Left renal pelvis (tissue), 4 donors: ENCODE data around the gene MLST8. TPM values are rescaled to one million over a fixed set of nuclear protein-coding genes. Genes with fewer than 3 reads are reported as not detected.
"Not testable (repeated sequence)": the region's sequence is repeated elsewhere in the genome, so short reads cannot be mapped to it uniquely, and the experiment has no call there.

Experiments
- DNase-seq, 4 donors: peaks; one replicate each; pipeline ENCODE4 v3.0.0-alpha.2; 2013; ENCODE audit warnings: low read depth in 4 of 4, low spot score in 3 of 4
- polyA plus RNA-seq, 4 donors: library from polyadenylated mRNA; unstranded; fragments of 120-200 nt; gene quantifications; one replicate each; pipeline ENCODE4 v1.2.1, GENCODE V29; 2013; ENCODE audit not compliant: insufficient read length in 4 of 4

The MLST8 gene
- polyA plus RNA-seq, 4 donors, result 32.8 to 55.0 (median 40.7) TPM

GRCh38 chr16:2242598-2242997 is 37.3 kb downstream of the MLST8 start:
- no peak for DNase-seq

DNA sequence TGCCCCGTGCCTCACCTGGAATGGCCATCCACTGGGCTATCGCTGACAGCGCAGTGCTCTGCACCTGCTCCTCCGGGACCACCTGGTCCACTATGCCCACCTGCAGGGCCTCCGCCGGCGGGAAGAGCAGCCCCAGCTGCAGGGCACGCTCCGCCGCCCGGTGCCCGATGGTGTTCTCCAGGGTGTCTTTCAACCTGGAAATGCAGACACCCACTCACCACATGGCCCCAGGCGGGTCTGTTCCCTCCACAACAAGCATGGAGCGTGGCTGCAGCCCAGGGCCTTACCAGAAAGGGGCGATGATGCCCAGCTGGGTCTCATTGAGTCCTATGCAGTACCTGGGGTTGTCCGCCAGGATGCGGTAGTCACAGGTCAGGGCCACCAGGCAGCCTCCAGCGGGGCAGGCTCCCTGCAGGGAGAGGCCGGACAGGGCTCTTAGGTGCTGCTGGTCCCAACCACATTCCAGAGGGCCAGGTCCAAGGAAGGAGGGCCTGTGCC is 37.8 kb downstream of the MLST8 start:
- no peak for DNase-seq

DNA sequence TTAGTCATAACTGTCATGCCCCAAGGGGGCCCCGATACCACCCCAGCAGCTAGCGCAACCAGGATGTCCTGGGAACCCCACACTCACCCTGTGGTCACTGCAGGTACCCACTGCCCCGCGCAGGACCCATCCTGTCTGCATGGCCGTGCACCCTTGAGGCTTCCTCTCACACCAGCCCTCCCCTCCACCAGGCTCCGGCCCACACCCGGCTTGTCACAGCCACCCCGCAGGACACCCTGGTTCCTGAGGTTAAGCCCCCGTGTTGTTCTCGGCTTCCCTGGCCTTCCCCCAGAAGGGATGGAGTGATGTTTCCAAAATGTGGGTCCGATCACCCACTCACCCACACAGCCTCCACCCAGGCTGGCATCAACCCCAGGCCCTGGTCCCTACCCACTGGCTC is 38.5 kb downstream of the MLST8 start:
- DNase-seq, result no peak

GRCh38 chr16:2244301-2244700 is 39.0 kb downstream of the MLST8 start:
- DNase-seq, result no peak

DNA sequence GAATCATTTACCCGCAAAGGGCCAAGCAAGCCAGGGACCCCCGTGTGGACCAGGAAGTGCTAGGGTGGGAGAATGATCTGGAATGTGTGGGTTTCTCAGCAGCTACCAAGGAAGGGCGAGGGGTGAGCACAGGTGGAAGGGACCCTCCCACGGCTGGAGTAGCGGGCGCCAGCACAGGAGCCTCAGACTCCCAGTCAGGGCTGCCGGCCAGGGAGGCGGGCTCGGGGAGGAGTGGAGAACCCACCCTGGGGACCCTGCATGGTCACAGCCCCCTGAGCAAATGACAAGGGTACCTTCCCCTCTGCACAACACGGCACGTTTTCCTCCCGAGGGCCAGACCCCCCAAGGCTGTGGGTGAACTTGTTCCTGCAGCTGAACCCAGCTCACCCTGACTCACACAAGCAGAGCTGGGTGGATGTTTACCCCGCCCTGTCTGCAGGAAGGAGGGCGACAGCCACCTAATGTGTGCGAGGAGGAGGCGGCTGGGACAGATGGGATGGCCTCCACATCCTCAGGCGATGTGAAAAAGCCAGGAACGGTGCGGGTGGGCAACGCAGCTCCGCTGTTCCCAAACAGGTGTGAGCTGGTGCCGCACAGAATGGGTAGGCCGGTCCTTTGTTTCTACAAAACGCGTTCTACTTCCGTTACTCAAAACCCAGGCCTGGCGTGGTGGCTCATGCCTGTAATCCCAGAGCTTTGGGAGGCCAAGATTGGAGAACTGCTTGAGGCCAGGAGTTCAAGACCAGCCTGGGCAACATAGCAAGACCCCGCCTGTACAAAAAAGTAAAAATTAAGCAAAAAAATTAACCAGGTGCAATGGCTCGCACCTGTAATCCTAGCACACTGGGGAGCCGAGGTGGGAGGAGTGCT is 39.9 kb downstream of the MLST8 start:
- DNase-seq, result no peak

- DNase-seq, result no peak
Measured at GRCh38 chr16:2246301-2246885, 41.1 kb downstream of the MLST8 start.

DNA sequence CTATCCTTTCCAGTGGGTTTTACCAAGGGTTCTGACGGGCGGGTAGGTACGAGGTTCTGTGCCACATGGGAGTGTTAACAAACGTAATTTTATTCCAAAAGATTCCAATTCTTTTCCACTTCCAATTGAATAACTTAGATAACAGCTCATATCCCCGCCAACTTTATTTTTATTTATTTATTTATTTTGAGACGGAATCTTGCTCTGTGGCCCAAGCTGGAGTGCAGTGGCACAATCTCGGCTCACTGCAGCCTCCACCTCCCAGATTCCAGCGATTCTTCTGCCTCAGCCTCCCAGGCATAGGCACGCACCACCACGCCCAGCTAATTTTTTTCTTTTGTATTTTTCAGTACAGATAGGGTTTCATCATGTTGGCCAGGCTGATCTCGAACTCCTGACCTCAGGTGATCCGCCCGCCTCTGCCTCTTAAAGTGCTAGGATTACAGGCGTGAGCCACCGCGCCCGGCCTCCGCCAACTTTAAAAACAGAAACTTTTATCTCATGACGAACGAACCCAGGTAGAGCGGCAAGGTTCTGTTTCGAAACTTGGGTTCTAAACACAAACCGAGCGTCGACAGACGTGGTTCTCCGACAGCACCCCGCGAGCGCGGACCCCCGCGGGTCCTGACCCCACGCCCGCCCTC is 45.5 kb downstream of the MLST8 start:
- DNase-seq, result no peak

DNA sequence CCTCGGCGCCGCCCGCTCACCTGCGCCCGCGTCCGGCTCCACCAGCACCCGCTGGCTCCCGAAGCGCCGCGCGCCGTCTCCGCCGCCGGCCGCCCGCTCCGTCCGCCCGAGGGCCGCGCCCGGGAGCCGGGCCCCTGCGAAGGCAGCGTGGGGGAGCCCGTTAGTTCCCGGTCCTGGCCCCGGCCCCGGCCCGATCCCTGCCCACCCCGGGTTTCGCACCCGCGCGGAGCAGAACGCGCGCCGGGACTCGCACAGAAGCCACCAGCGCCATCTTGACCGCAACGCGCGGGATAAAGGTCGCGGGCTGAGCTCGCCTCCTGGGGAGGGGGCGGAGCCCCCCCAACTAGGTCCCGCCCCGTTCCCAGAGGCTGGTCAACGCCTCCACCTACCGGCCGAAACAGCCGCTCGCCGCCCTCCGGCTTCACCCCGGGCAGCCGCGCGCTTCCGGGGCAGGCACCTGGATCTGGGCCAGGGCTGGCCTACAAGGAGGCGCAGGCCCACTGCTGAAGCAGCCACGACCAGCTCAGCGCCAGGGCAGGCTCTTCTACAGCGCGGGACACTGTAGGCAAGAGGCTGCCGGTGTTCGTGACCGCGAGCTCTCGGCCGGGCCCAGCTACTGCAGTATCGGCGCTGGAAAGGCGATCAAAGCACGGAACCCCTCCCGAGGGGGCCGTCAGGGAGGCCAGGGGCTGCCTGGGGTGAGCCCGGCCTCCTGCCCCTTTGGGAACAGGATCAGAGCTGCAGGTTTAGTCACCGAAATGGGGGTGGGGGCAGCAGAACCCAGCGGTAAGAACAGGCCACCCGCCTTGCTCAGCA is 46.2 kb downstream of the MLST8 start, which contains the start of gene ECI1:
Gene ECI1 (minus strand): TSS at position 292 of the 816 bp plus-strand sequence. CDS start 21 bp downstream, at position 271.
- peak; percentile 79 to 85 (median 82) for DNase-seq

GRCh38 chr16:2252806-2253148 is 47.5 kb downstream of the MLST8 start:
- DNase-seq, result no peak

GRCh38 chr16:2253293-2253692 is 48.0 kb downstream of the MLST8 start:
- no peak for DNase-seq

DNA sequence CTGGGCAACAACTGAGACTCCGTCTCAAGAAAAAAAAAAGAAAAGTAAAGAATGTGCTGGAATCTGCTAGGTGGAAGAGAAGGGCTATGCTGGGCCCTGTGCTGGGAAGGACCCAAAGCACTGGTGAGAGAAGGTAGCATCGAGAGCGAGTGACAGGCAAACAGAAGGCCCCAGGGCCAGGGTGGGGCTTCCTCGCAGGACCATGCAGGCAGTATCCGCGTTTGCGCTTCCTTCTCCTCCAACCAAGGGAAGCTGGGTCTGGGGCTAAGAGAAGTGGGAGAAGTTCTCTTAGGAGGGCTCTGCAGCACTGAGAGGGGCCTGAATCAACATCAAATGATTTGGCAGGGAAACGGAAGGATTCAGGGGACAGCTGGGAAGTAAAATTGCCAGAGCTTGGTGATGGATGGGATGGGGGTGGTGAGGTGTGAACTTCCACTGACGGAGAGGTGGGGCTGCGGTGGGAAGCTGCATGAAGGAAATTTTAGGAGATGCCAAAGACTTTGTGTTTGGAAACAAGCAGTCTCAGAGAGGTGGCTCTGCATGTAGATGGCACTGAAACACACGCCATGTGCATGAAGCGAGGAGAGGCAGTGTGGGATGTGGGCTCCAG is 51.4 kb downstream of the MLST8 start:
- no peak for DNase-seq

GRCh38 chr16:2257726-2258125 is 52.5 kb downstream of the MLST8 start:
- DNase-seq, result no peak

DNA sequence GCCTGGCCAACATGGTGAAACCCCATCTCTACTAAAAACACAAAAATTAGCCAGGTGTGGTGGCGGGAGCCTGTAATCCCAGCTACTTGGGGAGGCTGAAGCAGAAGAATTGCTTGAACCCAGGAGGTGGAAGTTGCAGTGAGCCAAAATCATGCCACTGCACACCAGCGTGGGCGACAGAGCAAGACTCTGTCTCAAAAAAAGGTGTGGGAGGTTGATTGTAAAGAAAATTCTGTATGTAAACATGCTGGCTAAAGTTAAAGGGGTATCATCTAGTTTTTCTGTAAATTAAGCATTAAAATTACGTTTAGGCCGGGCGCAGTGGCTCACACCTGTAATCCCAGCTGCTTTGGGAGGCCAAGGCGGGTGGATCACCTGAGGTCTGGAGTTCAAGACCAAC is 53.3 kb downstream of the MLST8 start:
- not testable (repeated sequence) for DNase-seq

Other genes starting within 250 kb of the MLST8 start
- gene NDUFB10, start 245.9 kb upstream of the MLST8 start, polyA plus RNA-seq, result 100 to 1,000 TPM in 3 of 4 donors, 10 to 100 TPM in 1; 86.4 to 134 (median 128) TPM
- 1,000 to 10,000 TPM; 1,831 to 2,075 (median 1,960) TPM for gene RPS2, start 240.6 kb upstream of the MLST8 start, polyA plus RNA-seq
- not detected for gene RNF151, start 238.6 kb upstream of the MLST8 start, polyA plus RNA-seq
- gene TBL3, start 233.4 kb upstream of the MLST8 start, polyA plus RNA-seq, result 10 to 100 TPM; 25.1 to 46.9 (median 29.1) TPM
- gene NOXO1, start 224.0 kb upstream of the MLST8 start, polyA plus RNA-seq, result 1 to 10 TPM in 1 of 4 donors, under 1 TPM in 3; 0.45 to 3.0 (median 0.78) TPM
- 10 to 100 TPM; 17.3 to 29.2 (median 23.9) TPM for gene GFER, start 221.3 kb upstream of the MLST8 start, polyA plus RNA-seq
- 1 to 10 TPM; 1.7 to 3.1 (median 1.9) TPM for gene SYNGR3, start 215.5 kb upstream of the MLST8 start, polyA plus RNA-seq
- 10 to 100 TPM; 16.9 to 28.3 (median 18.9) TPM for gene ZNF598, start 195.6 kb upstream of the MLST8 start, polyA plus RNA-seq
- 10 to 100 TPM in 1 of 4 donors, 1 to 10 TPM in 3; 4.2 to 12.3 (median 7.3) TPM for gene NPW, start 185.7 kb upstream of the MLST8 start, polyA plus RNA-seq
- 100 to 1,000 TPM; 102 to 161 (median 104) TPM for gene NHERF2, start 178.6 kb upstream of the MLST8 start, polyA plus RNA-seq
- 10 to 100 TPM; 15.8 to 27.1 (median 17.5) TPM for gene NTHL1, start 157.6 kb upstream of the MLST8 start, polyA plus RNA-seq
- 100 to 1,000 TPM; 121 to 183 (median 146) TPM for gene TSC2, start 157.5 kb upstream of the MLST8 start, polyA plus RNA-seq
- 100 to 1,000 TPM in 2 of 4 donors, 10 to 100 TPM in 2; 51.6 to 119 (median 94.0) TPM for gene PKD1, start 69.6 kb upstream of the MLST8 start, polyA plus RNA-seq
- gene RAB26, start 56.8 kb upstream of the MLST8 start, polyA plus RNA-seq, result 1 to 10 TPM; 1.9 to 4.0 (median 2.4) TPM
- 10 to 100 TPM; 41.7 to 56.9 (median 50.5) TPM for gene TRAF7, start 49.7 kb upstream of the MLST8 start, polyA plus RNA-seq
- gene CASKIN1, start 8.8 kb upstream of the MLST8 start, polyA plus RNA-seq, result 1 to 10 TPM in 3 of 4 donors, under 1 TPM in 1; 0.79 to 2.4 (median 1.4) TPM
- gene BRICD5, start 5.4 kb downstream of the MLST8 start, polyA plus RNA-seq, result 10 to 100 TPM in 1 of 4 donors, 1 to 10 TPM in 3; 4.6 to 11.5 (median 5.4) TPM
- gene PGP, start 9.4 kb downstream of the MLST8 start, polyA plus RNA-seq, result 10 to 100 TPM in 3 of 4 donors, 1 to 10 TPM in 1; 7.3 to 19.3 (median 13.3) TPM
- gene E4F1, start 18.1 kb downstream of the MLST8 start, polyA plus RNA-seq, result 10 to 100 TPM; 13.8 to 24.3 (median 15.7) TPM
- gene DNASE1L2, start 31.0 kb downstream of the MLST8 start, polyA plus RNA-seq, result 1 to 10 TPM in 1 of 4 donors, under 1 TPM in 3; 0.63 to 2.0 (median 0.90) TPM
- gene ECI1, start 46.1 kb downstream of the MLST8 start, polyA plus RNA-seq, result 10 to 100 TPM; 30.5 to 89.5 (median 58.5) TPM
- gene RNPS1, start 62.7 kb downstream of the MLST8 start, polyA plus RNA-seq, result 100 to 1,000 TPM; 146 to 214 (median 201) TPM
- 10 to 100 TPM in 1 of 4 donors, 1 to 10 TPM in 3; 5.0 to 15.4 (median 5.9) TPM for gene ABCA3, start 135.3 kb downstream of the MLST8 start, polyA plus RNA-seq
- gene CCNF, start 224.0 kb downstream of the MLST8 start, polyA plus RNA-seq, result 10 to 100 TPM in 2 of 4 donors, 1 to 10 TPM in 2; 7.8 to 11.9 (median 10.3) TPM